Tibial artery (tissue), 4 donors: Measurements from ENCODE around the gene ENO1.

Experiments
- DNase-seq, 2 donors: peaks; one replicate each; pipeline ENCODE4 v3.0.0-alpha.2; 2019
- H3K27ac ChIP-seq, 2 donors: fragments of 200-600 bp; sonication (generic) in 1 of 2; 1 replicate in 1 of 2; 2 replicates in 1 of 2; pipeline ENCODE4 v1.5.1; 2018 to 2019; ENCODE audit warnings: mild to moderate bottlenecking in 1 of 2
- H3K27me3 ChIP-seq, 2 donors: fragments of 200-600 bp; sonication (generic) in 1 of 2; one replicate each; pipeline versions ENCODE4 v1.5.1 to v1.6.0; 2016 to 2019
- H3K36me3 ChIP-seq, 3 donors: fragments of 200-600 bp; sonication (generic) in 2 of 3; one replicate each; pipeline ENCODE4 v1.5.1; 2016 to 2019; ENCODE audit warnings: mild to moderate bottlenecking in 2 of 3
- H3K4me1 ChIP-seq, 4 donors: fragments of 200-600 bp; sonication (generic) in 2 of 4; 1 replicate in 3 of 4; 2 replicates in 1 of 4; pipeline ENCODE4 v1.5.1; 2016 to 2019
- H3K4me3 ChIP-seq, 2 donors: fragments of 200-600 bp; sonication (generic) in 1 of 2; 1 replicate in 1 of 2; 2 replicates in 1 of 2; pipeline ENCODE4 v1.5.1; 2018 to 2019; ENCODE audit warnings: mild to moderate bottlenecking in 2 of 2
- H3K9me3 ChIP-seq, 3 donors: fragments of 200-600 bp; sonication (generic) in 1 of 3; one replicate each; pipeline ENCODE4 v1.5.1; 2016 to 2019
- CTCF ChIP-seq, 2 experiments: fragments of 200-600 bp in 1 of 2; fragments of 450-650 bp in 1 of 2; IDR thresholded peaks; one replicate each; pipeline ENCODE4 v1.5.1; 2017 to 2019; ENCODE audit warnings: antibody characterized with exemption in 2 of 2, mild to moderate bottlenecking in 1 of 2, moderate library complexity in 1 of 2
- intact Hi-C: fragments of 100-400 bp; cut with DNase I; formaldehyde crosslinking; loops from one replicate; pipeline ENCODE4 v1.15.0; 2023; ENCODE audit warnings: low total_unique reads

Gene ENO1

GRCh38 chr1:8864713-8865344 lies 13.7 kb downstream of the ENO1 start:
- Histone ChIP-seq H3K27ac (no peak overlapping the region), H3K4me3 (no peak overlapping the region), H3K27me3 (no peaks in the 10 kb centered on the region), H3K4me1 (peaks cover 0 to 2% (median 0%) of the 10 kb centered on the region in 4 donors), H3K36me3 (peaks cover 98 to 100% (median 99%) of the 10 kb centered on the region in 3 donors), H3K9me3 (no peaks in the 10 kb centered on the region)
- DNase-seq = no peak
- intact Hi-C loops = no loop called here
- TF ChIP-seq CTCF (IDR thresholded peaks at IDR 0.05) = no peak

GRCh38 chr1:8863794-8864233 lies 14.7 kb downstream of the ENO1 start:
- peaks cover 0 to 12% (median 5%) of the 10 kb centered on the region in 4 donors for H3K4me1 ChIP-seq
- peaks cover 87 to 100% (median 91%) of the 10 kb centered on the region in 3 donors for H3K36me3 ChIP-seq
- no peak overlapping the region for H3K27ac ChIP-seq
- TF ChIP-seq CTCF (IDR thresholded peaks at IDR 0.05) = no peak
- intact Hi-C loops = no loop called here
- DNase-seq = no peak
- H3K4me3 ChIP-seq = no peak overlapping the region
- no peaks in the 10 kb centered on the region for H3K9me3 ChIP-seq
- no peaks in the 10 kb centered on the region for H3K27me3 ChIP-seq

GRCh38 chr1:8863138-8863537 lies 15.3 kb downstream of the ENO1 start:
- no peak overlapping the region for H3K4me3 ChIP-seq
- no peaks in the 10 kb centered on the region for H3K9me3 ChIP-seq
- H3K27ac ChIP-seq = no peak overlapping the region
- H3K27me3 ChIP-seq = no peaks in the 10 kb centered on the region
- no peak for TF ChIP-seq CTCF (IDR thresholded peaks at IDR 0.05)
- intact Hi-C loops = no loop called here
- no peak for DNase-seq
- peaks cover 81 to 100% (median 84%) of the 10 kb centered on the region in 3 donors for H3K36me3 ChIP-seq
- H3K4me1 ChIP-seq = peaks cover 0 to 16% (median 10%) of the 10 kb centered on the region in 4 donors

GRCh38 chr1:8862528-8862927 lies 16.0 kb downstream of the ENO1 start:
- no peak overlapping the region for H3K4me3 ChIP-seq
- no peaks in the 10 kb centered on the region for H3K27me3 ChIP-seq
- TF ChIP-seq CTCF (IDR thresholded peaks at IDR 0.05) = peak in 1 of 2 experiments; percentile 31
- intact Hi-C loops = no loop called here
- peaks cover 78 to 100% (median 81%) of the 10 kb centered on the region in 3 donors for H3K36me3 ChIP-seq
- H3K4me1 ChIP-seq = peaks cover 0 to 22% (median 12%) of the 10 kb centered on the region in 4 donors
- DNase-seq = no peak
- H3K9me3 ChIP-seq = no peaks in the 10 kb centered on the region
- no peak overlapping the region for H3K27ac ChIP-seq

- no peak for DNase-seq
- TF ChIP-seq CTCF (IDR thresholded peaks at IDR 0.05) = no peak
- Histone ChIP-seq H3K4me1 (peaks cover 0 to 27% (median 12%) of the 10 kb centered on the region in 4 donors), H3K27ac (peak overlapping the region in 1 of 2 donors; percentile 14), H3K4me3 (no peak overlapping the region), H3K36me3 (peaks cover 71 to 100% (median 78%) of the 10 kb centered on the region in 3 donors), H3K27me3 (no peaks in the 10 kb centered on the region), H3K9me3 (no peaks in the 10 kb centered on the region)
- intact Hi-C loops = no loop called here
These were observed 17.6 kb downstream of the ENO1 start for GRCh38 chr1:8860738-8861516.
